Muscle layer of colon (tissue), 2 donors: ENCODE measurements around the gene CCDC30.
A peak's percentile ranks its signal among the peaks of the same experiment; 100 is the strongest.
"Not testable (repeated sequence)": the region's sequence is repeated elsewhere in the genome, so short reads cannot be mapped to it uniquely, and the experiment has no call there.

Source experiments
- H3K27ac ChIP-seq: one replicate; pipeline ENCODE4 v1.7.0; 2013; ENCODE audit warnings: low read depth, mild to moderate bottlenecking, low read length, moderate library complexity
- H3K27me3 ChIP-seq, 2 donors: one replicate each; pipeline ENCODE4 v1.7.0; 2013; ENCODE audit warnings: low read length in 2 of 2, mild to moderate bottlenecking in 2 of 2; ENCODE audit not compliant: insufficient read depth in 2 of 2, control insufficient read depth in 1 of 2
- H3K36me3 ChIP-seq: one replicate; pipeline ENCODE4 v1.7.0; 2013; ENCODE audit warnings: mild to moderate bottlenecking, low read length; ENCODE audit not compliant: insufficient read depth
- H3K4me1 ChIP-seq: one replicate; pipeline ENCODE4 v1.7.0; 2013; ENCODE audit warnings: mild to moderate bottlenecking, low read length; ENCODE audit not compliant: insufficient read depth
- H3K4me3 ChIP-seq, 2 donors: one replicate each; pipeline ENCODE4 v1.7.0; 2013; ENCODE audit warnings: low read length in 2 of 2, low read depth in 1 of 2, mild to moderate bottlenecking in 1 of 2, moderate library complexity in 1 of 2
- H3K9ac ChIP-seq: one replicate; pipeline ENCODE4 v1.7.0; 2013; ENCODE audit warnings: low read length
- H3K9me3 ChIP-seq: one replicate; pipeline ENCODE4 v1.7.0; 2013; ENCODE audit warnings: mild to moderate bottlenecking, low read length
- donor health status: abdominal sarcoma.
- donor health status: Adenocarcinoma of cecum.

Gene CCDC30

DNA sequence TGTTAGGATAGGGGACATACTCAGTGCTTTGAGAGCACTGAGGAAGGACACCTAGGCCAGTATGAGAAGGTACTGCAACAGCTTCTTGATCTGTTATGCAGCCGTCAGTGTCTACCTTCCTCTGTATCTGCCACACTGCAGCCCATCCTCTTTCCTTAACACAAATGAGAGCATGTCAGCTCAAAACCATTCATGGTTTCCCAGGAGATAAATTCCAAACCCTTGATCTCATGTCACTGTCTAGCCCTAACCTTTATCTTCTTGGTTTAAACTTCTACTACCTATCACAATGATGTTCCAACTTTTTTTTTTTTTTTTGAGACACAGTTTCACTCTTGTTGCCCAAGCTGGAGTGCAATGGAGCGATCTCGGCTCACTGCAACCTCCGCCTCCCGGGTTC lies 8.7 kb upstream of the CCDC30 start:
- Histone ChIP-seq H3K4me1 (peaks cover 13% of the 10 kb centered on the region), H3K9ac (no peak overlapping the region), H3K36me3 (peaks cover 7% of the 10 kb centered on the region), H3K27ac (no peak overlapping the region), H3K27me3 (no peaks in the 10 kb centered on the region), H3K9me3 (no peaks in the 10 kb centered on the region), H3K4me3 (no peak overlapping the region)

DNA sequence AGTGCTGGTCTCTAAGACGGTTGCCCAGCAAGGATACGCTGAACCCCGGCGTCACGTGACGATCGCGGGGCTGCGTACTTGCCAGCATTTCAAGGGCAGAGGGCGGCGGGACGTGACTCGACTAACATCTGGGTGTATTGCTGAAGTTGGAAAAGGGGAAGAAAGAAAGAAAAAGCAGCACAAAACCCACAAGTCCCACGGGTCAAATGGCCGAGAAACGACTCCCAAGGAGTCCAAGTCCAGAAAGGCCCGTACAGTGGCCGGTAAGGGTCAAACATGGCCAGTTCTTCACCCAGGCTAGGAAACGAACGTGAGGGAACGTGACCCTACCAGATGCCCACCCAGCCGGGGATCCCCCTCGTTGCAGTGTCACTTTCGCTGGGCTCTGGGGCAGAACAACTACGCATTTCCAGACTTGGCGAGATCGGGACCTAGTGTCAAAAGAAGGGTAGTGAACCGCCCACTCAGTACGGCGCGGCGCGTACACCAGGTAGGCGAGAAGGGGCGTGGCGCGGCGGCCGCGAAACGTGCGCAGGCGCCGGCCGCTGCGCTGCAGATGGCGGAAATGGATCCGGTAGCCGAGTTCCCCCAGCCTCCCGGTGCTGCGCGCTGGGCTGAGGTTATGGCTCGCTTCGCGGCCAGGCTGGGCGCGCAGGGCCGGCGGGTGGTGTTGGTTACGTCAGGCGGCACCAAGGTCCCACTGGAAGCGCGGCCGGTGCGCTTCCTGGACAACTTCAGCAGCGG lies 6.9 kb upstream of the CCDC30 start, which contains the start of the genes PPCS and ZMYND12:
Gene PPCS (plus strand): TSS at position 534 of the 744 bp plus-strand sequence. CDS start 23 bp downstream, at position 557.
Gene ZMYND12 (minus strand): TSS at position 13 of the 744 bp plus-strand sequence. CDS start 25 bp downstream, outside the sequence.
- H3K4me3 ChIP-seq, result peak within 1 kb of the TSS; percentile 86 to 92
- H3K27me3 ChIP-seq, result no peaks in the 10 kb centered on the region
- H3K27ac ChIP-seq, result peak within 1 kb of the TSS; percentile 97
- H3K9me3 ChIP-seq, result no peaks in the 10 kb centered on the region
- H3K4me1 ChIP-seq, result peaks cover 13% of the 10 kb centered on the region
- peak within 1 kb of the TSS; percentile 59 for H3K9ac ChIP-seq
- peaks cover 25% of the 10 kb centered on the region for H3K36me3 ChIP-seq

GRCh38 chr1:42456754-42457089 lies 6.4 kb upstream of the CCDC30 start:
- Histone ChIP-seq H3K27me3 (no peaks in the 10 kb centered on the region), H3K27ac (peak overlapping the region; percentile 97), H3K4me3 (peak overlapping the region; percentile 86 to 92), H3K9ac (peak overlapping the region; percentile 59), H3K4me1 (peaks cover 13% of the 10 kb centered on the region), H3K9me3 (no peaks in the 10 kb centered on the region), H3K36me3 (peaks cover 27% of the 10 kb centered on the region)

- Histone ChIP-seq H3K27ac (no peak overlapping the region), H3K4me3 (no peak overlapping the region)
Observed at GRCh38 chr1:42461196-42461595, 1.9 kb upstream of the CCDC30 start.

DNA sequence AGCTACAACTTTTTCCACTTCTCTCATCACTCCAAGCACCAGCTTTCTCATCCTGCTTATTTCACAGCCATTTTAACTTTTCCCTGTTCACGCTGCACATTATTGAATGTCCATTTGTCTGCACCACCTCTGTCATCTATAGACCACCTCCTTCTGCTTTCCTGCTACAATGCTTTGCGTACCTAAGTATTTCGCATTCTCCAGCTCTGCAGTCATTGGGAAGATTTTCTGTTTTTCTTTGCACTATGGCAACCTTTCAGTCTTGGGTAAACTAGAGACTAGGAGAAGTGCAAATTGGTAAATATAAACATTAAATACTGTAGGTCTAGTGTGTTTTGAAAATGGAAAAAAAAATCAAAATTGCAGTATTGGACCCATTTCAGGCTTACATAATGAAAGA lies 835 bp downstream of the CCDC30 start:
- H3K9ac ChIP-seq, result no peak overlapping the region

More at GRCh38 chr1:42461196-42461595, 1.9 kb upstream of the CCDC30 start:
- Histone ChIP-seq H3K9me3 (no peaks in the 10 kb centered on the region), H3K9ac (no peak overlapping the region), H3K27me3 (no peaks in the 10 kb centered on the region), H3K36me3 (peaks cover 27% of the 10 kb centered on the region), H3K4me1 (peaks cover 21% of the 10 kb centered on the region)

GRCh38 chr1:42466030-42466429 lies 2.9 kb downstream of the CCDC30 start:
- Histone ChIP-seq H3K4me3 (no peak overlapping the region), H3K27me3 (no peaks in the 10 kb centered on the region), H3K4me1 (peaks cover 8% of the 10 kb centered on the region), H3K9me3 (no peaks in the 10 kb centered on the region), H3K9ac (no peak overlapping the region), H3K36me3 (peaks cover 4% of the 10 kb centered on the region), H3K27ac (no peak overlapping the region)

More for the DNA sequence above, 835 bp downstream of the CCDC30 start:
- Histone ChIP-seq H3K9me3 (no peaks in the 10 kb centered on the region), H3K27me3 (no peaks in the 10 kb centered on the region), H3K27ac (no peak overlapping the region), H3K4me1 (peaks cover 8% of the 10 kb centered on the region), H3K36me3 (peaks cover 25% of the 10 kb centered on the region), H3K4me3 (peak overlapping the region in 1 of 2 donors; percentile 68)

GRCh38 chr1:42469727-42470126 lies 6.6 kb downstream of the CCDC30 start:
- no peak overlapping the region for H3K4me3 ChIP-seq
- H3K27ac ChIP-seq, result no peak overlapping the region
- no peak overlapping the region for H3K9ac ChIP-seq

DNA sequence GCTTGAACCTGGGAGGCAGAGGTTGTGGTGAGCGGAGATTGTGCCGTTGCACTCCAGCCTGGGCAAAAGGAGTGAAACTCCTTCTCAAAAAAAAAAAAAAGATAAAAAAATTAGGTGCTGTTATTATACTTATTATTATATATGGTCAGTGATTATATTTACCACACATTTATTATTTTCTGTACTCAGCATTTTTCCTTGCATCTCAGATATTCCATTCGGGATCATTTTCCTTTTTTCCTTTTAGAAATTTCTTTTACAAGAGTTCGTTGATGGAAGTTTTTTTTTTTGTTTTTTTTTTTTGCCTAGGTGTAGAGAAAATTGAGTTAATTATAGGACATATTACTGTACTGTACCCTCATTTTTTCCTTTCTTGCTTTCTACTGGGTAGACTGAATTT lies 13.5 kb downstream of the CCDC30 start:
- Histone ChIP-seq H3K36me3 (peaks cover 7% of the 10 kb centered on the region), H3K27me3 (no peaks in the 10 kb centered on the region), H3K4me3 (no peak overlapping the region), H3K9me3 (no peaks in the 10 kb centered on the region), H3K4me1 (no peaks in the 10 kb centered on the region), H3K27ac (no peak overlapping the region), H3K9ac (no peak overlapping the region)

More at GRCh38 chr1:42469727-42470126, 6.6 kb downstream of the CCDC30 start:
- Histone ChIP-seq H3K9me3 (no peaks in the 10 kb centered on the region), H3K4me1 (no peaks in the 10 kb centered on the region), H3K36me3 (peaks cover 7% of the 10 kb centered on the region), H3K27me3 (no peaks in the 10 kb centered on the region)

DNA sequence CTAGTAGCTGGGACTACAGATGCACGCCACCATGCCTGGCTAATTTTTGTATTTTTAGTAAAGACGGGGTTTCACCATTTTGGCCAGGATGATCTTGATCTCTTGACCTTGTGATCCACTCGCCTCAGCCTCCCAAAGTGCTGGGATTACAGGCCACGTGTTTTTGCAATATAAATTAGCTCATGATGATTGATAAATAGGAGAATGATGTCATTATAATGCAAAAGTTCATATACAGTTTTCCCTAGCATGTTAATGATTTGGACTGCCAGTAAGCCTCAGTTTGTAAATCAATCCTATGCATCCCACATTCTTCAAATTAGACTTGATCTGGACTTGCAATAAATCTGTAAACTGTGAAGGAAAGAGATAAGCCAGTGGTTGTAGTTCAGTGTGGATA lies 14.3 kb downstream of the CCDC30 start:
- not testable (repeated sequence) for H3K27ac ChIP-seq, H3K4me3 ChIP-seq, H3K36me3 ChIP-seq, H3K9ac ChIP-seq, H3K4me1 ChIP-seq, H3K27me3 ChIP-seq, H3K9me3 ChIP-seq

- no peak overlapping the region for H3K4me3 ChIP-seq
- no peaks in the 10 kb centered on the region for H3K4me1 ChIP-seq
- H3K9me3 ChIP-seq, result no peaks in the 10 kb centered on the region
- peaks cover 7% of the 10 kb centered on the region for H3K36me3 ChIP-seq
- H3K9ac ChIP-seq, result no peak overlapping the region
- H3K27me3 ChIP-seq, result no peaks in the 10 kb centered on the region
- H3K27ac ChIP-seq, result no peak overlapping the region
Observed at GRCh38 chr1:42477775-42478174, 14.7 kb downstream of the CCDC30 start.

GRCh38 chr1:42479621-42480020 lies 16.5 kb downstream of the CCDC30 start:
- Histone ChIP-seq H3K9ac (no peak overlapping the region), H3K4me1 (no peaks in the 10 kb centered on the region), H3K4me3 (no peak overlapping the region), H3K36me3 (no peaks in the 10 kb centered on the region), H3K27me3 (no peaks in the 10 kb centered on the region), H3K27ac (no peak overlapping the region), H3K9me3 (no peaks in the 10 kb centered on the region)

- H3K9me3 ChIP-seq, result no peaks in the 10 kb centered on the region
- H3K27me3 ChIP-seq, result no peaks in the 10 kb centered on the region
- no peak overlapping the region for H3K27ac ChIP-seq
- H3K4me3 ChIP-seq, result no peak overlapping the region
- no peaks in the 10 kb centered on the region for H3K4me1 ChIP-seq
- H3K36me3 ChIP-seq, result no peaks in the 10 kb centered on the region
- H3K9ac ChIP-seq, result no peak overlapping the region
Observed at GRCh38 chr1:42480921-42481320, 17.8 kb downstream of the CCDC30 start.
